Sigmoid colon (tissue), 4 donors: ENCODE results near the gene HES3.

Experiments used
- POLR2A ChIP-seq, 2 donors: fragments of 450-650 bp; IDR thresholded peaks; one replicate each; pipeline ENCODE4 v1.6.1; 2016; ENCODE audit warnings: antibody characterized with exemption in 2 of 2, mild to moderate bottlenecking in 2 of 2, moderate library complexity in 2 of 2
- POLR2AphosphoS5 ChIP-seq, 4 donors: sonication (generic); formaldehyde crosslinking; IDR thresholded peaks; one replicate each; pipeline ENCODE4 v1.6.1; 2017; ENCODE audit warnings: antibody characterized with exemption in 4 of 4

DNA sequence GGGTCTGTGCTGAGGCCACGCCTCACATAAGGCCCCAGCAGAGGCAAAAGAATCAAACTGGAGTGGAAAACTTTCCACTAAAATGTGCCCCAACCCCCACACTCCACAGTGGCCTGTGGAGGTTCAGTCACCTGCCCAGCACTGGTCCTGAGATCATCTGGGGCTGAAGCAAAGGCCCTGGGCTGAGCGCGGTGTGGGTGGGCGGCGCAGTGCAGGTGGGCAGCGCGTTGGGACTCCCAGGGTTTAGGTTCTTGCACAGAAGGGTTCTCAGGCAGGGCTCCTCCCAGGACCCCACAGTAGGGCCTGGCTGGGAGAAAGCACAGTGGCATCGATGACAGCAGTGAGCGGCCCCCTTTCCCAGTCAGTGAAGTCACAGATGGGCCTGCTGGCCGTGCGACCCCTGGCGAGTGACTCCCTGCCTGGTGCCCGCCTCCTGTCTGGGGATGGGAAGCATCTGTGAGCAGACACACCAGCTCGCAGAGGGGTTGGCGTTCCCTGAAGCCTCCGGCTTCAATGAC is 30.7 kb downstream of the HES3 start:
- no peak for TF ChIP-seq POLR2A (IDR thresholded peaks at IDR 0.05)
- TF ChIP-seq POLR2AphosphoS5 (IDR thresholded peaks at IDR 0.05) = no peak
